ENCODE data around the gene MAMDC4.
"Not testable (repeated sequence)": the region's sequence is repeated elsewhere in the genome, so short reads cannot be mapped to it uniquely, and the experiment has no call there.

Gene MAMDC4

GRCh38 chr9:136851941-136852663, at the start of gene MAMDC4:
MAMDC4 (plus strand) TSS chr9:136852346; CDS start chr9:136852417, 71 bp downstream.
- DNase-seq (ENCODE audit: low read depth), result no peak

DNA sequence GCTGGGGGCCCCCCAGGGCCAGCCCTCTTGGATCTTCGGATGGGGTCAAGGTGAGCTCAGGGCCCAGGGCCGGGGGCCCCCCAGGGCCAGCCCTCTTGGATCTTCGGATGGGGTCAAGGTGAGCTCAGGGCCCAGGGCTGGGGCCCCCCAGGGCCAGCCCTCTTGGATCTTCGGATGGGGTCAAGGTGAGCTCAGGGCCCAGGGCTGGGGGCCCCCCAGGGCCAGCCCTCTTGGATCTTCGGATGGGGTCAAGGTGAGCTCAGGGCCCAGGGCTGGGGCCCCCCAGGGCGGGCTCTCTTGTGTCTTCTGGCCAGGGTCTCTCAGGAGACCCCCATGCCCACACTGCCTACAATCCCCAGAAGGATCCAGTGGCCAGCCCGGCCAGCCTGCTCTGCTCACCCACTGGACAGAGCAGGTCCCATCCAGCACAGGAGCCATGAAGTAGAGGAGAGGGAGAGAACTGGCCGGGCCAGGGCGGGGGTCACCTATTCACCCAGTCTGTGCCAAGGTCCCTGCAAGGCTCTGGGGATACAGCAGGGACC, 49.1 kb upstream of the MAMDC4 start:
- not testable (repeated sequence) for DNase-seq (ENCODE audit: low read depth)

DNA sequence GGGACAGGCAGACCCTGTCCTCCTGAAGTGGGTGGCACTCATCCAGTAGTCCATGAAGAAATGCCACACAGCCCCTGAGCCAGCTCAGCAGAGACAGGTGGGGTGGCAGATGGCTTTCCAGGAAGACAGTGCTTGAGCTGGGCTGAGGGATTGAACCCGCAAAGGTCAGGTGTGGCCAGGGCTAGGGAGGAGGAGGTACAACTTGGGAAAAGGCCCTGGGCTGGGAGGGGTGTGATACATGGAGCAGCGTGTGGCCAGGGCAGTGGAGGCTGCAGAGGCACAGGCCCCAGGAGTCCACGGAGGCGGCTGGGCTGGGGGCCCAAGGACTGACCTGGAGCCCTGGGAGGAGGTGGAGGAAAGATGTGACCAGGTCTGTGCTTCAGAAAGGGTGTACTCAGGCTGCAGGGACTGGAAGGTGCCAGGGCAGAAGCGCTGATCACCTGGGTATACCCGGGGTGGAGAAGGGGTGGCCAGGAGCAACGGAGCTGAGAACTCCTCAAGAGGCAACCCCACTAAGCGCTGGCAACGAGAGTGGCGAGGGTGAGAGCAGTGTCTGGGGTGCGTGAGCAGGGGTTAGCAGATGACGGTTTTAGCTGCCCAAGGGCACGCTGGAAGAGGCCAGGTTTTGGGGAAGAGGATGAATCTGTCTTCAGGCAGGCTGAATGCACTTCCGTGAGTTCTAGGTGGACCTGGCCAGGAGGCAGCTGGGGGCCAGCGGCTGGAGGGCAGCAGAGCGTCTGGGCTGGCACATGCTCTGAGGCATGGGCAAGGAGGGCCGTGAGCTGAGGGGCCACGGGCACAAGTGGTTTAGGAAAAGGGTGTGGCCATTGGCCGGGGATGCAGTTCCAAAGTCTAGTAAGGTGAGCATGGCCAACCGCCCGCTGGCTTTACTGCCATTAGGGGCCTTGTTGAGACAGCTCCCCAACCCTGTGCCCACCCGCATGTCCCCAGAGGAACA, 48.3 kb upstream of the MAMDC4 start:
- DNase-seq (ENCODE audit: low read depth), result no peak

- no peak for DNase-seq (ENCODE audit: low read depth)
These were observed 47.5 kb upstream of the MAMDC4 start for GRCh38 chr9:136804509-136805206.

- no peak for DNase-seq (ENCODE audit: low read depth)
These were observed 46.9 kb upstream of the MAMDC4 start for GRCh38 chr9:136805207-136805740.

DNA sequence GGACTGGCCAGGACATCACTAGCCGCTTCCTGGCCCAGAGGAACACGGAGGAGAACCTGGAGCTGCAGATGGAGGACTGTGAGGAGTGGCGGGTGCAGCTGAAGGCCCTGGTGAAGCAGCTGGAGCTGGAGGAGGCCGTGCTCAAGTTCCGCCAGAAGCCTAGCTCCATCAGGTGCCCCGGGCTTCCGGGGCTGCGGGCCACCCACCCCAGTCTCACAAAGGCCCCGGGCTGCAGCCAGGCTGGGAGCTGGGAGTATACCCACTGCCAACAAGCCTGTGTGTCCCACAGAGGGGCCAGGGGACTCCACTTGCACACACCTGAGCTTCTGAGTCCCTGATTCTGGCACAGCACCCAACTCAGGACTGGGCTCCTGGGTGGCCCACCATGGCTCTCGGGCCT, 46.1 kb upstream of the MAMDC4 start:
- no peak for DNase-seq (ENCODE audit: low read depth)

GRCh38 chr9:136806631-136807201, 45.4 kb upstream of the MAMDC4 start:
- no peak for DNase-seq (ENCODE audit: low read depth)

GRCh38 chr9:136807281-136808074, 44.7 kb upstream of the MAMDC4 start, which contains the start of gene RABL6:
RABL6 (plus strand) TSS chr9:136807948; CDS start chr9:136808197, 249 bp downstream.
- peak; percentile 60 for DNase-seq (ENCODE audit: low read depth)

DNA sequence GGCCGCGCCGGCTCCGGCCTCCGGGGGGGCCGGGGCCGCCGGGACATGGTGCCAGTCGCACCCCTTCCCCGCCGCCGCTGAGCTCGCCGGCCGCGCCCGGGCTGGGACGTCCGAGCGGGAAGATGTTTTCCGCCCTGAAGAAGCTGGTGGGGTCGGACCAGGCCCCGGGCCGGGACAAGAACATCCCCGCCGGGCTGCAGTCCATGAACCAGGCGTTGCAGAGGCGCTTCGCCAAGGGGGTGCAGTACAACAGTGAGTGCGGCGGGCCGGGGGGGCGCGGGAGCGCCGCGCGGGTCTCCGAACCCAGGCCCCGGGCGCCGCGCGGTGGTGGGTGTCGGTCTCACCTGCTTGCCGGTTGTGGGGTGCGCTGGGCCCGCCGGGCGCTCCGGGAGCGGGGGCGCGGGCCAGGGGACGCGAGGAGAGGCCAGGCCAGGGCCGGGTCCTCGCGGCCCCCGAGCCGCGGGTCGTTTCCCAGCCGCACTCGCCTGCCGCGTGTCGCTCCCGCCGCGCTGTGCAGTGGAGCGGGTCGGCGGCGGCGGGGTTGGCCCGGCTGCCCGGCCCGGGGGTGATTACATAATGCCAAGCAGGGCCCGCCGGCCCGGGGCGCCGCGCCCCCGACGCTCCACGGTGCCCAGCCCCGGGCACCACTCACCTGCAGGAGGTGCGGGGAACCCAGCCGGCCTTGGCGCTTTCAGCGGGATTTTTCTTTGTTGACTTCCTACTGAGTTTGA, 43.9 kb upstream of the MAMDC4 start:
- no peak for DNase-seq (ENCODE audit: low read depth)

DNA sequence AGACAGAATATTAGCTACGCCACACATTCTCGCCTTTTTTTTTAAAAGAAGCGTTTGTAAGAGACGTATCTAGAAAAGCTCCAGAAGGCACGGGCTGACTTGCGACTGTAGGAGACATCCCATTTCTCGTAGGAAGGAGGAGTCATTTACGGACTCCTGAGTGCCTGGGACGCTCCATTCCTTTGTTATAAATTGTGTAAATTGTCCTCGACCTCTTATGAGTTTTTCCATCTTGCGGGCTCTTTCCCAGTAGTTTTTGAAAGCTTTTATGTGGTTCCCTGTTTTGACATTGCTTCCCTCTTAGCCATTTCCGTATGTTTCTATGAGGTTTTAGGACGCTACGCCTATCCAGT, 43.4 kb upstream of the MAMDC4 start:
- no peak for DNase-seq (ENCODE audit: low read depth)

- DNase-seq (ENCODE audit: low read depth), result no peak
These were observed 37.3 kb upstream of the MAMDC4 start for GRCh38 chr9:136814725-136815421.

GRCh38 chr9:136815422-136815782, 36.7 kb upstream of the MAMDC4 start:
- no peak for DNase-seq (ENCODE audit: low read depth)

- DNase-seq (ENCODE audit: low read depth), result no peak
These were observed 30.9 kb upstream of the MAMDC4 start for GRCh38 chr9:136820971-136821825.

DNA sequence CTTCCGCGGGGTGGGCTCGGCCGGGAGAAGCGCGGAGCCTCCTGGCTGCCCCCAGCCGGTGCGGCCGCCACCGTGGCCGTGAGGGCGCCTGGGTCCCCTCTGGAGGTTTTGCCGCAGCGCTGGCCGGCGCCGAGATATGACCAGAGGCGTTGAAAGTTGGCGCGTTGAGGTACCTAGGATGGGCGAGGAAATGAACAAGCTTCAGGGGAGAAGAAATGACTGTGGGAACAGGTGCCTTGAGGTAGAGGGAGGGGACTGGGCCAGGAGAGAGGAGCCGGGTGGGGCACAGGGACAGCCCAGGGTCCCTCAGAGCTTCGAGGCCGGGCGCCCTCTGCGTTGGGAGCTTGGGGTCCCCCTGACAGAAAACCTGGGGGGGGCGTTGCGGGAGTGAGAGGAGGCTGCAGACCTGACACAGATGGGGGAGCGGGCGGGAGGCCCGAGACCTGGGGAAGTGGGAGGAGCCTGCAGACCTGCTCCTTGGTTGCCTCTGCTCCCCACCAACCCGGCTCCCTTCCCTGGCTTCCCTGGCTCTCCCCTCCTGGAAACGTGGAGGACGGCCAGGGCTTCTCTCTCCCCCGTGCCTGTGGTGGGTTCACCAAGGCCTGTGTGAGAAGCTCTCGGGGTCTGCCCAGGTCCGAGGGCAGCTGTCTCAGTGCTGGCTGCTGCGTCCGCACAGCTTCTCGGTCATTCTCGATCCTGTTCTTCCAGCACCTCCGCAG, 30.2 kb upstream of the MAMDC4 start:
- DNase-seq (ENCODE audit: low read depth), result no peak

DNA sequence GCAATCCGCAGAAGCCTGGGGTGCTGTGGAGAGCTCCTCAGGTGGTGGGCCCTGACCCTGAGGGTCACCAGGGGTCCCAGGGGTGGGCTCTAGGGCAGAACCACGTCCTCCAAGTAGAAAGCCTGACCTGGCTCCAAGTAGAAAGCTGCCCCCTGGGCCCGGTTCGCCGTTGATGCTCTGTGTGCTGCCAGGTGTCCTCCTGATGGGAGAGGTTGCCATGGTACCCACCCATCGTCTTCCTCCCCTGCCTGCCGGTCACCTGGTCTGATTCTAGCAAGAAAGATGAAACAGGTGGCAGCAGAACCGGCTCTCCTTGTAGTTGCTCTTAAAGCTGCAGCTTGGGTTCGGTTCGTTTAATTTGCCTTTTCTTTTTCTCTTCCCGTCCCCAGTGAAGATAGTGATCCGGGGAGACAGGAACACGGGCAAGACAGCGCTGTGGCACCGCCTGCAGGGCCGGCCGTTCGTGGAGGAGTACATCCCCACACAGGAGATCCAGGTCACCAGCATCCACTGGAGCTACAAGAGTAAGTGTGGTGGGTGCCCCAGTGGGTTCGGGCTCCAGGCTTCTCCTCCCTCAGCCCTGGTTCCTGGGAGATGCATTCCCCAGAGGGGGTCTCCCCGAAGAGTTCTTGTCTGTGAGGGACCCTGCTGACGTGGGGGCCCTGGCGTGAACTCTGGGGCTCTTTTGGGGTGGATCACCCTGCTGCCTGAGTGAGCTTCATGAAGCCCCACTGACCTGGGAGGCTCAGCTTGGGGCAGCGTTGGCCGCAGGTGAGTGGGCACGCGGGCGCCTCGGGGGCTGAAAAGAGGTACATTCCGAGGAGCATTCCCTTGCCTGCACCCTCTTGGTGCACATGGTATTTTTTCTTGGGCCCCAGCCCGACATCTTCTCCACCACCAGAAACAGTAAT, 28.8 kb upstream of the MAMDC4 start:
- no peak for DNase-seq (ENCODE audit: low read depth)

GRCh38 chr9:136824496-136825225, 27.5 kb upstream of the MAMDC4 start:
- no peak for DNase-seq (ENCODE audit: low read depth)

Data from activated gamma-delta T cell treated with anti-CD3 and anti-CD28 coated beads, Interleukin-2, amount 50 U/mL, for 16 hours (primary cell).